Spinal cord (tissue), 10 donors: ENCODE data around the gene GNAL. TPM values are rescaled to one million over a fixed set of nuclear protein-coding genes. Genes with fewer than 3 reads are reported as not detected.
A peak's percentile ranks its signal among the peaks of the same experiment; 100 is the strongest.
"Not testable (repeated sequence)": the region's sequence is repeated elsewhere in the genome, so short reads cannot be mapped to it uniquely, and the experiment has no call there.

ENCODE experiments used
- DNase-seq, 6 donors: peaks; one replicate each; pipeline versions ENCODE4 v3.0.0 to v3.0.0-alpha.2; 2013 to 2015; ENCODE audit warnings: low spot score in 6 of 6, low read depth in 4 of 6
- H3K27ac ChIP-seq: one replicate; pipeline ENCODE4 v1.5.1; 2013; ENCODE audit warnings: low read depth, low read length, control low read depth
- H3K27me3 ChIP-seq: one replicate; pipeline ENCODE4 v1.6.1; 2013; ENCODE audit warnings: low read length; ENCODE audit not compliant: control insufficient read depth, insufficient read depth
- H3K36me3 ChIP-seq: one replicate; pipeline ENCODE4 v1.6.1; 2013; ENCODE audit warnings: low read length; ENCODE audit not compliant: control insufficient read depth, insufficient read depth
- H3K4me1 ChIP-seq: one replicate; pipeline ENCODE4 v1.6.1; 2013; ENCODE audit warnings: low read length; ENCODE audit not compliant: control insufficient read depth, insufficient read depth
- H3K4me3 ChIP-seq: one replicate; pipeline ENCODE4 v1.5.1; 2013; ENCODE audit warnings: low read depth, low read length, control low read depth
- H3K9me3 ChIP-seq: one replicate; pipeline ENCODE4 v1.6.1; 2013; ENCODE audit warnings: low read length; ENCODE audit not compliant: control insufficient read depth, insufficient read depth
- WGBS: methylation state at CpG from one replicate; pipeline ENCODE4 v1.1.5; 2013; ENCODE audit warnings: missing lambda C conversion rate; ENCODE audit not compliant: insufficient coverage; 5-methylcytosine and 5-hydroxymethylcytosine counted together
- polyA plus RNA-seq, 2 donors: library from polyadenylated mRNA; unstranded; fragments of 120-200 nt; gene quantifications; one replicate each; pipeline ENCODE4 v1.2.1, GENCODE V29; 2013; ENCODE audit not compliant: insufficient read length in 2 of 2
- total RNA-seq, 2 donors: library from RNA; depleted of rRNA in 1 of 2; stranded (reverse); fragments of 120-200 nt in 1 of 2; fragments of >200 nt in 1 of 2; gene quantifications; one replicate each; pipeline versions ENCODE4 v1.2.3 to v1.2.4, GENCODE V29; 2013 to 2014
- donor health status: healthy.

GNAL gene
- total and polyA plus RNA-seq, 4 donors, result 30.2 to 81.0 (median 70.7) TPM

DNA sequence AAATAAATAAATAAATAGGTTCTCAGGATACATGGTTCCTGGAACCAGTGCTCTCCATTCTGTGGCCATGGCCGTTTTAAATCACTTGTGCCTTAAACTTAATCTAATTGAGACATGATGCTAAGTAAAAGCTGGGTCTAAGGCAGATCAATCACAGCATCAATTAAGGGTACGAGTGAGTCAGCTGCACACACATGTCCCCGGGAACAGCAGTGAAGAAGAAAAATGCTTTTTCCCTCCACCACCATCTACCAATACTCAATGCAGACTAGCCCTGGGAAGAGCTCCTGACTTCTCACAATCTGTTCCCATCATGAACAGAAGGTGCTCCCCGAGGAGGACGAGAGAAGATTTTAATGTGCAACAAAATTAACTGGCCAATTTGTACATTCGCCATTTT, 155.4 kb downstream of the GNAL start:
- Histone ChIP-seq H3K27ac (no peak overlapping the region), H3K9me3 (no peaks in the 10 kb centered on the region), H3K4me1 (peaks cover 5% of the 10 kb centered on the region), H3K36me3 (no peaks in the 10 kb centered on the region), H3K4me3 (no peak overlapping the region), H3K27me3 (no peaks in the 10 kb centered on the region)
- WGBS, result 60% methylated on average over 2 of the region's 6 CpGs
- no peak for DNase-seq

DNA sequence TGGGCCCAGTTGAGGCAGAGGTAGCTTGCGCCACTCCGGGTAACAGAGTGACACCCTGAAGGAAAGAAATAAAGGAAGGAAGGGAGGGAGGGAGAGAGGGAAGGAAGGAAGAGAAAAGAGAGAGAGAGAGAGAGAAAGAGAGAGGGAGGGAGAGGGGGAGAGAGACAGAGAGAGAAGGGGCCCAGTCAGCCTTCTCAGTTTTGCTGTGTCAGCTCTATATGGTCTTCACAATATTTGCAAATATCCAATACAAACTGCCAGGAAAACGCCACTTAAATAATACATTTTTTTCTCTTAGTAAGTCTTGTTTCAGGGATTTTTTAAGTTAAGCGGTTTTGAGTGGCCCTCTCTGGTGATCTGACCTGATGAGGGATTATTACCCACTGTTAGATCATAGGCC, 156.6 kb downstream of the GNAL start:
- DNase-seq, result no peak
- 92% methylated on average over 2 of the region's 4 CpGs for WGBS
- Histone ChIP-seq H3K4me3 (no peak overlapping the region), H3K27ac (no peak overlapping the region), H3K27me3 (no peaks in the 10 kb centered on the region), H3K9me3 (no peaks in the 10 kb centered on the region), H3K36me3 (no peaks in the 10 kb centered on the region), H3K4me1 (peaks cover 12% of the 10 kb centered on the region)

DNA sequence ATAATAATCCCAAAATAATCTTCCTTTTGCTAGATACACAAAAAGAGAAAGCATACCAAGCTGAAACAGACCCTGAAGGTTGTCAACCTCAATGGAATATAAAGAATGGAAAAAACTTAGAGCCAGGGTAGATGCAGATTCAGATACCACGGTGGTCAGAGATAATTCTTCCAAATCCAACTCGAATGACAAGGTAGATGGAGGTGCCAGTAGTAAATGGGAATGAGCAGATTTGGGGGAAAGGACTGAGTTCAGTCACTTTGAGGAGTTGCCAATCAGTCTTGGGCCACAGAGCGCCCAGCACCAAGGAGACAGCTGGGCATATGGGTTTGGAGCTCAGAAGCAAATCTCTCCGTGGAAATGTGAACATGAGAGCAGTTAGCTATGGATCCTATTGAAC, 158.7 kb downstream of the GNAL start:
- 88% methylated on average over 4 of the region's 4 CpGs for WGBS
- no peak overlapping the region for H3K27ac ChIP-seq
- no peak for DNase-seq
- H3K27me3 ChIP-seq, result no peaks in the 10 kb centered on the region
- no peak overlapping the region for H3K4me3 ChIP-seq
- peaks cover 15% of the 10 kb centered on the region for H3K4me1 ChIP-seq
- H3K36me3 ChIP-seq, result no peaks in the 10 kb centered on the region
- H3K9me3 ChIP-seq, result no peaks in the 10 kb centered on the region

DNA sequence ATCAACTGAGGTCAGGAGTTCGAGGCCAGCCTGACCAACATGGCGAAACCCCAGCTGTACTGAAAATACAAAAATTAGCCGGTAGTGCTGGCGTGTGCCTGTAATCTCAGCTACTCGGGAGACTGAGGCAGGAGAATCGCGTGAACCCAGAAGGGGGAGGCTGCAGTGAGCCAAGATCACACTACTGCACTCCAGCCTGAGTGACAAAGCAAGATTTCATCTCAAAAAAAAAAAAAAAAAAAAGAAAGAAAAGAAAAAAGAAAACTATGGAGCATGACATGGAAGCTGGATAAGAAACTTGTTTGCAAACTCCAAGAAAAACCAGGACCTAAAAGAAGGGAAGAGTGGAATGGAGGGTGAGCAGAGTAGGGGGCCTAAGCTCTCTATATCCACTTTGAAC, 160.2 kb downstream of the GNAL start:
- peak overlapping the region; percentile 85 for H3K4me3 ChIP-seq
- no peaks in the 10 kb centered on the region for H3K9me3 ChIP-seq
- no peaks in the 10 kb centered on the region for H3K36me3 ChIP-seq
- H3K27ac ChIP-seq, result peak overlapping the region; percentile 94
- 100% methylated on average over 4 of the region's 7 CpGs for WGBS
- DNase-seq, result no peak
- no peaks in the 10 kb centered on the region for H3K27me3 ChIP-seq
- H3K4me1 ChIP-seq, result peaks cover 19% of the 10 kb centered on the region

DNA sequence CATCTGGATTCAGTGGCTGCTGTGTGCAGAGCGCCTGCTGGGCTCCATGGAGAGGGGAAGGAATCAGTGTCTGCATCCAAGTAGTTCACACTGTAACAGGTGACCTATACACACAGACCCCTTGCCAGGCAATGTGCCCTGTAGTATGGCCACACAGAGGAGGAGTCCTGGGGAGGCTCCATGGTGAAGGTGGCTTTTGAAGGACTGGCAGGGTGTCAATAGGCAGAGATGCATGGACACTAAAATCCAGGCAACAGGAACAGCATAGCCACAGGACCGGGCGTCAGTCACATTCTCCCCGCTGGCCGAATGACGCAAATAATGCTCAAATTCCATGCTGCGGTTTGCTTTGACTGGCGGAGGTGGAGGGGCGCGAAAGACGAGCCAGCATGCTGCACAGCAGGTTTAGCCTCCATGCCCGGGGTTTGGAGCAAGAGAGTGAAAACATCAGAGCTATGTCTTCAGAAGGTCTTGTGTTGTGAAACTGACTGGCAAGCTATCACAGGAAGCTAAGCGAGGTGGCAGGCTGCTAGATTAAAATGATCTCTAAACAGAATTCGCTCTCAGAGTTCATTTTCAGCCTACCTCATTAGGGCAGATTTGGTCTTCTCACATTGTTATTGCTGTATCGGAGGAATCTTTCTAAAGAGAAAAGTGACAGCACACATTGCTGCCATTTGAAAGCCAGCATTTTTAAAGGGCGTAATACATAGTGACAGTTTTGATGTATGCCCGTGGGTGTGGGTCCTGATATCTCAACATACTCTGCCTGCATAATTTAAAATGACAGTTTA, 161.0 kb downstream of the GNAL start:
- Histone ChIP-seq H3K27me3 (no peaks in the 10 kb centered on the region), H3K4me3 (peak overlapping the region; percentile 85), H3K4me1 (peaks cover 19% of the 10 kb centered on the region), H3K36me3 (peaks cover 5% of the 10 kb centered on the region), H3K9me3 (no peaks in the 10 kb centered on the region), H3K27ac (peak overlapping the region; percentile 94)
- peak in 5 of 6 donors; percentile 33 to 85 (median 63) for DNase-seq
- 17% methylated on average over 11 of the region's 17 CpGs for WGBS

DNA sequence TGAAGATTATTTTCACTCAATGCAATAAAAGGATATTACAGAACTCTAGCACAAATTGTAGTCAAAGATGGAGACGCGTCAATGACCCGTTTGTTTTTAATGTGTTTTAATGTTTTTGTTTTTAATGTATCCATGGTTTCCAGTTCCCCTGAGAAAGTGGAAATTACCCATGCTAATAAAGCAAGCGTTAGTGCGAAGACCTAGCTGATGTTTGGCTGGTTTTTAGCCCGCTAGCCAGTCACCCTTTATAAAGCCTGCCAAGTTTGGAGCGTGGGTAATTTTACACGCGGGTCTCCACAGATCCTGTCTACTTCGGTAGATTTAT, 161.7 kb downstream of the GNAL start:
- no peak for DNase-seq
- Histone ChIP-seq H3K4me3 (peak overlapping the region; percentile 85), H3K27me3 (no peaks in the 10 kb centered on the region), H3K4me1 (peaks cover 19% of the 10 kb centered on the region), H3K36me3 (peaks cover 6% of the 10 kb centered on the region), H3K27ac (peak overlapping the region; percentile 94), H3K9me3 (no peaks in the 10 kb centered on the region)
- 1% methylated on average over 10 of the region's 10 CpGs for WGBS

DNA sequence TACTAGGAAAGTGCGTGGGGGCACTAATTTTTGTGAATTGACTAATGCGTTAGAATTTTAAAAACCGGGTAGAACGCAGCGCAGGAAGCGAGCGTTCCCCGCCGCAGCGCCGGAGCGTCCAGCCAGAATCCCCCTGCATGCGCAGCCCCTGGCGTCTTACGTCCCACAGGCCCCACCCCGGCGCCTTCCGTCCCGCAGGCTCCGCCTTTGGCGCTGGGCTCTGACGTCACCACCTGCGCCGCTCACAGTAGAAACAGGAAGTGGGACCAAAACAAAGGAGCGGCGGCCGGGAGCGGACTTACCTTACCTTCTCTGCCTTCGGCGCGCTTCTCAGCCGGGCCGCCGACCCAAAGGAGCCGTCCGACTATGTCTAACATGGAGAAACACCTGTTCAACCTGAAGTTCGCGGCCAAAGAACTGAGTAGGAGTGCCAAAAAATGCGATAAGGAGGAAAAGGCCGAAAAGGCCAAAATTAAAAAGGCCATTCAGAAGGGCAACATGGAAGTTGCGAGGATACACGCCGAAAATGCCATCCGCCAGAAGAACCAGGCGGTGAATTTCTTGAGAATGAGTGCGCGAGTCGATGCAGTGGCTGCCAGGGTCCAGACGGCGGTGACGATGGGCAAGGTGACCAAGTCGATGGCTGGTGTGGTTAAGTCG, 162.2 kb downstream of the GNAL start, which contains the start of gene CHMP1B:
Gene CHMP1B (plus strand): TSS at position 268 of the 660 bp plus-strand sequence. CDS start 99 bp downstream, at position 367.
- Histone ChIP-seq H3K27ac (peak within 1 kb of the TSS; percentile 94), H3K4me1 (peaks cover 19% of the 10 kb centered on the region), H3K27me3 (no peaks in the 10 kb centered on the region), H3K4me3 (peak within 1 kb of the TSS; percentile 85), H3K36me3 (peaks cover 6% of the 10 kb centered on the region), H3K9me3 (no peaks in the 10 kb centered on the region)
- DNase-seq, result peak; percentile 93 to 99 (median 96)
- WGBS, result under 1% methylated on average over 53 of the region's 53 CpGs

DNA sequence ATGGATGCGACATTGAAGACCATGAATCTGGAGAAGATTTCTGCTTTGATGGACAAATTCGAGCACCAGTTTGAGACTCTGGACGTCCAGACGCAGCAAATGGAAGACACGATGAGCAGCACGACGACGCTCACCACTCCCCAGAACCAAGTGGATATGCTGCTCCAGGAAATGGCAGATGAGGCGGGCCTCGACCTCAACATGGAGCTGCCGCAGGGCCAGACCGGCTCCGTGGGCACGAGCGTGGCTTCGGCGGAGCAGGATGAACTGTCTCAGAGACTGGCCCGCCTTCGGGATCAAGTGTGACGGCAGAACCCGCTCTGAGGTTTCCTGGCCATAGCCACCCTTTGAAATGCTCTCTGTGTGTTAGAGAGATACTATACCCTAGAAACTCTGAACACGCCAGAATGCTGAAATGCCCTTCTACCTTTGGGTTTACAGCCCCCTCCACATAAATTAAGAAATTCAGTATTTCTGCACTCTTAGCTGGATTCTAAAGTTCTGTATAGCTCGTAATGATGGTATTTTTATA, 162.8 kb downstream of the GNAL start:
- Histone ChIP-seq H3K4me3 (peak overlapping the region; percentile 85), H3K36me3 (peaks cover 6% of the 10 kb centered on the region), H3K4me1 (peaks cover 19% of the 10 kb centered on the region), H3K9me3 (no peaks in the 10 kb centered on the region), H3K27me3 (no peaks in the 10 kb centered on the region), H3K27ac (peak overlapping the region; percentile 94)
- 0% methylated on average over 21 of the region's 23 CpGs for WGBS
- peak in 1 of 6 donors; percentile 15 for DNase-seq

DNA sequence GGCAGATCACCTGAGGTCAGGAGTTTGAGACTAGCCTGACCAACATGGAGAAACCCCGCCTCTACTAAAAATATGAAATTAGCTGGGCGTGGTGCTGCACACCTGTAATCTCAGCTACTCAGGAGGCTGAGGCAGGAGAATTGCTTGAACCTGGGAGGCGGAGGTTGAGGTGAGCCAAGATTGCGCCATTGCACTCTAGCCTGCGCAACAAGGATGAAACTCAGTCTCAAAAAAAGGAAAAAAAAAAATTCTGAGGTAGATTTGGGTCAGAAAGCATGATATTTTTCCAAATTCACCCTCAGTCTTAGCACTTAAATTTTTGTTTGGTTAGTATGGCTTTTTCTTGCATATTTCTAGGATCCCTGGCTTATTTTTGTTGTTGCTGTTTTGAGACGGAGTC, 165.5 kb downstream of the GNAL start:
- not testable (repeated sequence) for H3K36me3 ChIP-seq, H3K9me3 ChIP-seq, H3K27me3 ChIP-seq, H3K27ac ChIP-seq, H3K4me3 ChIP-seq, DNase-seq
- 100% methylated on average over 3 of the region's 6 CpGs for whole genome bisulfite sequencing
- peaks cover 13% of the 10 kb centered on the region for H3K4me1 ChIP-seq
